HTR-8/SVneo (cell line): Measurements from ENCODE around the gene LRRC61.
"Not testable (repeated sequence)": the region's sequence is repeated elsewhere in the genome, so short reads cannot be mapped to it uniquely, and the experiment has no call there.

Experiments used
- DNase-seq: peaks from one replicate; pipeline ENCODE4 v3.0.0; 2011; ENCODE audit warnings: low spot score, mixed read lengths; ENCODE audit not compliant: insufficient read length
- FAIRE-seq: peaks from 2 replicates; lab custom pipeline; 2011; peaks lifted over from hg19 to GRCh38; lab: Jason Lieb, UNC

Gene LRRC61

DNA sequence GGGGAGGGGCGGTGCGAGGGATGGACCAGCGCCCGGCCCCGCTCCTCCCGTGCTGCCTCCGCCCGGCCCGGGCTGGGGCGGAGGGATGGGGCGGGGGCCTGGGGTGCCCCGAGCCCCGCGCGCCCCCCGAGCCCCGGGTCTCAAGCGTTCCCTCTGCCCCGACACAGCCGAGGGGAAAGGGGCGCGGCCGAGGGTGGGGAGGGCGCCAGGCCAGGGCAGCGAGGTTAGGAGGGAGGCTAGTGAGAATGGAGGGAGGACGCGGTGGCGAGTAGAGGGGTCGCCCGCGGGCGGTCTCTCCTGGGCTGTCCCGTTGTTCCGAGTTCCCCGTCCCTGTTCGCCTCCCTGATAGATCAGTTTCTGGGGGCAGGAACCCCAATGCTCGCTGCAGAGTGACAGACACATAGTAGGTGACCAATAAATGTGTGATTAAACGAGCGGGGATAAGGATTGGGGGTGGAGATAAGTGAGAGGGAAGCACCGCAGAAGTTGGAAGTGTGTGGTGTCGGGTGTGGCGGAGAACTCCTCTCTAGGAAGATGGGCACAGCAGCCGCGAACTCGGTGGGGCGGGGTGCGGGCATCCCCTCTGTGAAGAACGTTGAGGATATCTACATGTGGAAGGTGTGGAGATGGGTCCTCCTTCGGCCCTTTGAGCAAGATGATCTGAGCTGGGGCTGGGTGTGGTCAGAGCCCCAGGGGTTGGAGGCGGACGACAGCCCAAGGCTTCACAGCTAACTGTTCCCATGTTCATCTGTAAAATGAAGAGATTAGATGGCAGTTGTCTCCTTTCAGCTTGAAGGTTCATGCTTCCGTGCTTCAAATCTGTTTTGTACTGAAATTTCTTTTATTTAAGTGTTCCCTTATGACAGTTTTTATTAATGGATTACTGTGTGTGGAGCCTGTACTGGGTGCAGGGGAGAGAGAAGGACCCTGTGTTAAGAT, 56.6 kb downstream of the LRRC61 start:
- DNase-seq: no peak
- FAIRE-seq: no peak

DNA sequence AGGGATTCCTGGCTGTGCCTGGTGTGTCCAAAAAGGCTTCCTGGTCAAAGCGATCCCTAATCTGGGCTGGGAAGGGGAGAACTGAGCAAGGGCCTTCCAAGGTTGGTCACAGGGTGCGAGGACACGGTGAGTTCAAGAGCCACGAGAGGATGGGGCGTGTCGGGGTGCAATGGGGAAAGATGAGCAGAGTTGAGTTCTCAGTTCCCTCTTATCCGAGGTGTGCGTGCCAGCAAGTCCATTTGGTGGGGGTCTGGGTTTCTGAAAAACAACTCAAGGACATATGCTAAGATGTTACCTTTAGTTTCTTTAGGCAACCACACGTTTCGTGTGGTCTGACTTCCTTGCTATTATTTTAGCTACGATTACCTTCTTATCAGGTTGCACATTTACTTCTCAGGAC, 57.3 kb downstream of the LRRC61 start:
- FAIRE-seq (no peak), DNase-seq (no peak)

DNA sequence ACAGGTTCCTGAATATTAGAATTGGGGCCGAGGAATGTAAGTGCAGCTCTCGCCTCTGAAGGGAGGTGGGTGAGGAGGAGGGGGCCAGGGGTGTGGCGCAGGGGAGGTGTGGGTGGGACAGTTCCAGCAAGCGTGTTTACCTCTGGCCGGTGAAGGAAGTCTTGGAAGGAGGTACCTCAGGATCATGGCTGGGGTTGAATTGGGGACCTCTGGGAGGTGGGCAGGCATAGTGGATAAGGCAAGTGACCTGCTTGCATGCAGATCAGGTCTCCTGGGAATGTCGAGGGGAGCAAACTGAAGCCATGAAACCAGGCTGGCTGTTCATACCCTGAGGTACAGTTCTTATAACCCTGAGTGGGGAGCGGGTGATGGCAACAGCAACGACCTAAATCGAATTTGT, 57.9 kb downstream of the LRRC61 start:
- FAIRE-seq: no peak
- DNase-seq: no peak

DNA sequence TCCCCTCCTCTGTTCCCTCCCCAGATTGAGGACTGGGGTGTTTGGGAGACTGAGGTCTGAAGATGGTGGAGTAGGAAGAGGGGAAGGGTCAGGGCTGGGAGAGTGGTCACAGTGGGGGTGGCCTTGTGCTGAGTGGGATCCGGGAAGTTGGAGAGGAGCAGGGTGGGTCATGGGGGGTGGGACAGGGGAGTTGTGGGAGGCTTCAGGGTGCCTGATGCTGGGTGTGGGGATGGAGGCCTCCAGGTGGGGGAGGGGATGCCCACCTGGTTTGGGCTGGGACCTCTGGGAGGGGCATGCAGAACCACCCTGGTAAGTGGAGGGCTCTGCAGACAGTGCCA, 58.6 kb downstream of the LRRC61 start:
- FAIRE-seq: no peak

DNA sequence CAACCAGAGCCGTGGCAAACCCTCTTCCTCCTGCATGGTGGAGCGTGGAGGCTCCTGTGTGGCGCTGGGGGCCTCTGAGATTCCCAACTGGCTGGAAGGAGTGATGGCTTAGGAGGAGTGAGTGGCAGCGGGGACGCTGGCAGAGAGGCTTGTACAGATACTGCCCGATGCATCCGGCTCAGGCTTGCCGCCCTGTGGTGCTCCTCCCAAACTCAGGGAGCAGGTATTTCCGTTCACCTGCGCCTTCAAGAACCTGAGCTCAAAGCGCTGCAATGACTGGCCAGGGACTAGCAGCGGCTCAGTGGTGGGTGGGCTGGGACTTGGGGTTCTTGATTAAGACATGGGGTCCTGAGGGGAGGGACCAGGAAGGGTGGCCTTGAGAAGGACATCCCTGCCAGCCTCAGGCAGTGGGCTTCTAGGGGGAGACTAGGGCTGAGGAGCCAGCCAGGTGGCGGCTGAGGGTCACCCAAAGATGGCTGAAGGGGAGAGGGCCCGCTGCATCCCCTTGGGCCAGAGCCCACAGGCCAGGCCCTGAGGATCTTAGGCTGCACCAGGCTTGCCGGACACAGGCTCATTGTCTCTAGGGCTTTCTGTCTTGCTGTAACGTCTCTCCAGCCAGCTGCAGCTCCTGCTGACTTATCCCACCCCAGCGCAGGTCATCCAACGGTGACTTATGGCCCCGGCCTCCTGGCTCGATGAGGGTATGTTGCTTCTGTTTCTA, 59.1 kb downstream of the LRRC61 start:
- no peak for DNase-seq
- FAIRE-seq: no peak

More for the DNA sequence above, 58.6 kb downstream of the LRRC61 start:
- no peak for DNase-seq

DNA sequence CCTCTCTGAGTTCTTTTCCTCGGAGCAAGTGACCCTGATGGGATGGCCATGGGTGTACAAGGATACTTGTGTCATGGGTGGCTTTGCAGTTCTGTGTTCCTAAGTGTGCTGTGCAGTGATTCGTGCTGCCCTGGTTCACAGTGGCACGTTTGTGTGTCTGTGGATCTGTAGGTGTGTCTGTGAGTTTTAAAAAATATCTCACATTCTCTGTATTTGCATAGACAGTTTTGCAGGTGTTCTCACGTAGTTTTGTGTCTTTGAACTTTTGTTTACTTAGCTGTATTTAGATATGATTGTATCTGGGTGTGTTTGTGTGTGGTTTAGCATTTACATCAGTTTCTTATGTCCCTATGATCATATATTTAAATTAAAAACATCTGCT, 59.7 kb downstream of the LRRC61 start:
- DNase-seq: no peak
- FAIRE-seq: no peak

DNA sequence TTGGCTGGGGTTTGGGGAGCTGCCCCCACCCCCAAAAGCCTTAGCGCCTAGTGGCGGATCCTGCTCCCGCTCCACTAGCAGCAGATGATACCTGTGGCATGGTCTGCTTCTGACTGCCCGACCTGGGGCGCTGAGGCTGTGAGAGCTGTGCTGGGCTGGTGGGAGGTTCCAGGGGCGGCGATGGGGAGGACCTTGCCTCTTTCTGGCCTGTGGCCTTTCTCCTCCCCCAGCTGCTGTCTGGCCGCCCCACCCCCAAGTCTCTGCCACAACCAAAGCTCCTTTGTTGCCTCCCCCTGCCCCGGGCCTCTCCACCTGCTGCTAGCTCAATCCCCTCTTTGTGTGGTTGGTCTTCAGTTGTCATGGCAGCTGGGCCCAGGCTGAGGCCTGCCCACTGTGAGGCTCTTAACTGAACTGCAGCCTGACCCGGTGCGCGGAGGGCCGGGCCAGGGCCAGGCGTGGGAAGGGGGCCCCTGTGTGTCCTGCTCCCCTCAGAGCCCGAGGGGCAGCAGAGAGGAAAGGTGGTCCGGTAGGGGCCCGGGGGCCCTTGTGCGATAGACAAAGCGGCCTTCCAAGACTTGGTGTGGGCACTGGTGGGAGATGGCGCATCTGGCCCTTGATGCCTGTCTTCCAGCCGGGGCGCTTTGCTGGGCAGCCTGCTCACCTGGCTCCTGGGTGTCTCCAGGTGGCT, 60.7 kb downstream of the LRRC61 start:
- FAIRE-seq (no peak), DNase-seq (no peak)

DNA sequence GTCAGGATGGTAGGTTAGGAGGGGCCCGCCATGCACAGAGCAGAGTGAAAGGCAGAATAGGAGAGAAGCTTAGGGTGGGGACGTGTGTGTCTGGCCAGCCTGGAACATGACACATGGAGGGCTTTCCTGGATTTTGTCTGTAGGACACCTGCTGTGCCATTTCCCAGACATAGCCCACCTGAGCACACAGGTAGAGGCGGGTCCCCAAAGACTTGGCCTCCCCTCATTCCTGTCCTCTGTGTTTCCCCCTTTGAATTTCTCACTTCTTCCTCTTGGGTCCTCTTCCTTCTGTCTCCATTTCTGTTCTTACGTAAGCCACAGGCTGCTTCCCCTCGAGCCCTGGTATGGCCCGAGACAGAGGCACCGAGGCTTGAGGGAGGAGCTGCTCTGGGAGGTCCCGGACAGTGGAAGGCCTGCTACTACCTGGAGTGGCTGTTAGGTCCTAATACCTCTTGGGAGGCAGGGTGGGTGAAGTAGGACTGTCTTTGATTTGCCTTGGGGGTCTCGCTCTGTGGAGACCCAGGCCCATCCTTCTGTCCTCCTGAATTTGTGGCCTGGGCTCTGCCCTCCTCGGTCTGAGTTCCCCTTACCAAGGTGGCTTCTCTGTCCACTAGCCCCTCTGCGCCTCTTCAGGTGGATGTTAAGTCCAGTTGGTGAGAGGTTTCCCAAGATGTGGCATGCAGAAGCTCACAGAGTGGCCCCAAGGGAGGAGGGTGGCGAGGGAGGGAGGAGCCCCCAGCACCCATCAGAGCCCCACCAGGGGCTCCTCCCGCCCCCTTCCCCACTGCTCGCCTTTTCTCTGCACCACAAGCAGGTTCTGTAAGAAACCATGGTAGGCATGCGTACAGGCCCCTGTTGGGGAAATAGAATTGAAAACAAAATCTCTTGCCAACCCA, 61.5 kb downstream of the LRRC61 start:
- FAIRE-seq (no peak), DNase-seq (no peak)

DNA sequence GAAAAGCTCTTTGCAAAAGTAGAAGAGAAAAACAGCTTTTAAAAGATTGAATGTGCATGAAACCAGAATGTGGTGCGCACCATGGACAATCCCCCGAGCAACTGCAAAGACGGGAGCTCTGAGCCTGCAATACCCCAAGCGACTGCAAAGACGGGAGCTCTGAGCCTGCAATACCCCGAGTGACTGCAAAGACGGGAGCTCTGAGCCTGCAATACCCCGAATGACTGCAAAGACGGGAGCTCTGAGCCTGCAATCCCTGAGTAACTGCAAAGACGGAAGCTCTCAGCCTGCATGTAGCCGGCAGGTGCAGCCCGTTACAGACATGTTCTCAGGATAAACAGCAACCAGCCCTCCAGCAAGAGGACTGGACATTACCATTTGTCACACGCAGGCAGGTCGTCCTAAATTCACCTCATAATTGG, 62.2 kb downstream of the LRRC61 start:
- FAIRE-seq (no peak), DNase-seq (no peak)

DNA sequence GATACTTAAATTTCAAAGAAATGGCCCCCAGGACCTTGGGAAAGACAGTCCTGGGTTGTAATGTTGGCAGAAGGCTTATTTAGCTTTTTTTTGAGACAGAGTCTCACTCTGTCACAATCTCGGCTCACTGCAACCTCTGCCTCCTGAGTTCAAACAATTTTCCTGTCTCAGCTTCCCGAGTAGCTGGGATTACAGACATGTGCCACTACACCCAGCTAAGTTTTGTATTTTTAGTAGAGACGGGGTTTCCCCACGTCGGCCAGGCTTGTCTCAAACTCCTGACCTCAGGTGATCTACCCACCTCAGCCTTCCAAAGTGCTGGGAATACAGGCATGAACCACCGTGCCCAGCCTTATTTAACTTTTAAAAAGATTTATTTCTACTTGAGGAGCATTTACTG, 62.7 kb downstream of the LRRC61 start:
- DNase-seq: not testable (repeated sequence)

More for the DNA sequence above, 62.7 kb downstream of the LRRC61 start:
- FAIRE-seq: not testable (repeated sequence)
